CD4-positive, alpha-beta T cell treated with Interleukin-6 for 4 hours (primary cell): ENCODE results near the gene CALML4.
A peak's percentile ranks its signal among the peaks of the same experiment; 100 is the strongest.
"Not testable (repeated sequence)": the region's sequence is repeated elsewhere in the genome, so short reads cannot be mapped to it uniquely, and the experiment has no call there.

Source experiments
- DNase-seq: peaks from one replicate; pipeline ENCODE4 v3.0.0-alpha.2; 2020; ENCODE audit warnings: mixed read lengths

The CALML4 gene

DNA sequence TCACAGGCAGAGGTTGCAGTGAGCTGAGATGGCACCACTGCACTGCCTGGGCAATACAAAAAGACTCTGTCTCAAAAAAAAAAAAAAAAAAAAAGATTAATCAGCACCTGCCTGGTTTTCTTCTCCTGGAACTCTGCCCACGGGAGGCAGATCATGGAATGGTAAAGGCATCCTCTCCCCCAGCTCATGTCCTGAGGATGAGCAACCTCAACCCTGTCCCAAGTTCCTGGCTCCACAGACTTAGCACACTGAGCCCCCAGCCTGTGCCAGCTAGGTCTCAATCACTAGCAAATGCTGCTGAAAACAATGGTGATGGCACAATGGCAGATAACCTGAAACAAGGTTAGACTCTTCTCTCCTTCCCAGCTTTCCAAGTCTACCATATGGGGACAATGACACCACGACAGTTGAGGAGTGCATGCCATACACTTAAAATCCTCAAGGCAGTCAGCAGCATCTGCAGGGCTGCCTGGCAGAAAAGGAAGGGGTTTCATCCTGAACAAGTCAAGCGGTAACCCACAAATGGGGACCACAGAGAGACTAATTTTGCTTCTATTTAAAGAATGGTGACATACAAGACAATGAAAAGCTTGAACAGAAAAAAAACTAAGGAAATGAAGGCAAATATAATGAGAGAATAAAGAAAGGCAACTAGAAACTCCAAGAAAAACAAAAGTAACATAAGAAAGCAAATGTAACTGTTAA, 19.6 kb upstream of the CALML4 start:
- no peak for DNase-seq

DNA sequence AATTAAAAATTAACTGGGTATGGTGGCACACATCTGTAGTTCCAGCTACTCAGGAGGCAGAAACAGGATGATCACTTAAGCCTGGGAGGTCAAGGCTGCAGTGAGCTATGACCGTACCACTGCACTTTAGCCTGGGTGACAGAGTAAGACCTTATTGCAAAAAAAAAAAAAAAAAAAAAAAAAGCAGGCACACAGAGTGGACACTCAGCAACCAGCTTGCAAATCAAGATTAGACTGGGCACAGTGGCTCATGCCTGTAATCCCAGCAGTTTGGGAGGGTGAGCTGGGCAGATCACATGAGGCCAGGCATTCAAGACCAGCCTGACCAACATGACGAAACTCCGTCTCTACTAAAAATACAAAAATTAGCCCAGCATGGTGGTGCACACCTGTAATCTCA, 19.0 kb upstream of the CALML4 start:
- no peak for DNase-seq

DNA sequence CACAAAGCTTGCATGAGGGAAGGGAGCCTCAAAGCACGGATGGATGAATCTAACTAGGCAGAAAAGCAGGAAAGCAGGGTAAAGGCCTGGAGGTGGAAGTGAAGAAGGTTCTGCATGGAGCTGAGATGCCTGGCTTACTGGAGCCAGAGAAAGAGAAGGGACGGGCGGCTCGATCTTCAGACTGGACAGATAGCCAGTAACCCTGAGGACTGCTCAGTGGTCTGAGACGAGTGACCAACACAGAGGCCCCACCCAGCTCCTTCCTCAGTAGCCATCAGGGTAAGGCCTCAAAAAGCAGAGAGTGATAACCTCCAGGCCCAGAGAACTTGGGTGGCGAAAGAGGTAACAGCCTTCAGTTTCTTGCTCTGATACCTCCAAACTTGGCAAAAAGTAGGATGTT, 18.0 kb upstream of the CALML4 start:
- no peak for DNase-seq

DNA sequence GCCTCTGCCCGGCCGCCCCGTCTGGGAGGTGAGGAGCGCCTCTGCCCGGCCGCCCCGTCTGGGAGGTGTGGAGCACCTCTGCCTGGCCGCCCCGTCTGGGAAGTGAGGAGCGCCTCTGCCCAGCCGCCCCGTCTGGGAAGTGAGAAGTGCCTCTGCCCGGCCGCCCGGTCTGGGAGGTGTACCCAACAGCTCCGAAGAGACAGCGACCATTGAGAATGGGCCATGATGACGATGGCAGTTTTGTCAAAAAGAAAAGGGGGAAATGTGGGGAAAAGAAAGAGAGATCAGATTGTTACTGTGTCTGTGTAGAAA, 17.3 kb upstream of the CALML4 start:
- not testable (repeated sequence) for DNase-seq

DNA sequence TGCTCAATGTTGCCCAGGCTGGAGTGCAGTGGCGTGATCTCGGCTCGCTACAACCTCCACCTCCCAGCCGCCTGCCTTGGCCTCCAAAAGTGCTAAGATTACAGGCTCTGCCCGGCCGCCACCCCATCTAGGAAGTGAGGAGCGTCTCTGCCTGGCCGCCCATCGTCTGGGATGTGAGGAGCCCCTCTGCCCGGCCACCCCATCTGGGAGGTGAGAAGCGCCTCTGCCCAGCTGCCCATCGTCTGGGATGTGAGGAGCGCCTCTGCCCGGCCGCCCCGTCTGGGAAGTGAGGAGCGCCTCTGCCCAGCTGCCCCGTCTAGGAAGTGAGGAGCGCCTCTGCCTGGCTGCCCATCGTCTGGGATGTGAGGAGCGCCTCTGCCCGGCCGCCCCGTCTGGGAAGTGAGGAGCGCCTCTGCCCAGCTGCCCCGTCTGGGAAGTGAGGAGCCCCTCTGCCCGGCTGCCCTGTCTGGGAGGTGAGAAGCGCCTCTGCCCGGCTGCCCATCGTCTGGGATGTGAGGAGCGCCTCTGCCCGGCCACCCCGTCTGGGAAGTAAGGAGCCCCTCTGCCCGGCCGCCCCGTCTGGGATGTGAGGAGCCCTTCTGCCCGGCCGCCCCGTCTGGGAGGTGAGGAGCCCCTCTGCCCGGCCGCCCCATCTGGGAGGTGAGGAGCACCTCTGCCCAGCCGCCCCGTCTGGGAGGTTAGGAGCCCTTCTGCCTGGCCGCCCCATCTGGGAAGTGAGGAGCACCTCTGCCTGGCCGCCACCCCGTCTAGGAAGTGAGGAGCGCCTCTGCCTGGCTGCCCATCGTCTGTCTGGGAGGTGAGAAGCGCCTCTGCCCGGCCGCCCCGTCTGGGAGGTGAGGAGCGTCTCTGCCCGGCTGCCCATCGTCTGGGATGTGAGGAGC, 16.6 kb upstream of the CALML4 start:
- not testable (repeated sequence) for DNase-seq

- no peak for DNase-seq
Measured at GRCh38 chr15:68220967-68221366, 15.8 kb upstream of the CALML4 start.

GRCh38 chr15:68220489-68220888, 15.4 kb upstream of the CALML4 start:
- no peak for DNase-seq

- no peak for DNase-seq
Measured at GRCh38 chr15:68218847-68219798, 14.0 kb upstream of the CALML4 start.

- no peak for DNase-seq
Measured at GRCh38 chr15:68218331-68218730, 13.2 kb upstream of the CALML4 start.

- DNase-seq: no peak
Measured at GRCh38 chr15:68217341-68217740, 12.2 kb upstream of the CALML4 start.

- no peak for DNase-seq
Measured at GRCh38 chr15:68214838-68215254, 9.7 kb upstream of the CALML4 start.

GRCh38 chr15:68213991-68214837, 9.1 kb upstream of the CALML4 start:
- DNase-seq: no peak

DNA sequence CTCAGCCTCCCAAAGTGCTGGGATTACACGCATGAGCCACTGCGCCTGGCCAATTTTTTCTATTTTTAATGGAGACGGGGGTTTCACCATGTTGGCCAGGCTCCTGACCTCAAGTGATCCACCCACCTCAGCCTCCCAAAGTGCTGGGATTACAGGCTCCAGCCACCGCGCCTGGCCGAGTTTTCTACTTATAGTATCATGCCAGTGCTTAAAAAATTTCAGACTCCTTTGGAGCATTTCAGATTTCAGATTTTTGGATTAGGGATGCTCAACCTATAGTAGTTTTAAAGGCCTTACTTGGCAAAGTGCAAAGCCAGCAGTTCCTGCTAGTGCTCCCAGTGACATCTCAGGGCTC, 8.3 kb upstream of the CALML4 start:
- DNase-seq: not testable (repeated sequence)

DNA sequence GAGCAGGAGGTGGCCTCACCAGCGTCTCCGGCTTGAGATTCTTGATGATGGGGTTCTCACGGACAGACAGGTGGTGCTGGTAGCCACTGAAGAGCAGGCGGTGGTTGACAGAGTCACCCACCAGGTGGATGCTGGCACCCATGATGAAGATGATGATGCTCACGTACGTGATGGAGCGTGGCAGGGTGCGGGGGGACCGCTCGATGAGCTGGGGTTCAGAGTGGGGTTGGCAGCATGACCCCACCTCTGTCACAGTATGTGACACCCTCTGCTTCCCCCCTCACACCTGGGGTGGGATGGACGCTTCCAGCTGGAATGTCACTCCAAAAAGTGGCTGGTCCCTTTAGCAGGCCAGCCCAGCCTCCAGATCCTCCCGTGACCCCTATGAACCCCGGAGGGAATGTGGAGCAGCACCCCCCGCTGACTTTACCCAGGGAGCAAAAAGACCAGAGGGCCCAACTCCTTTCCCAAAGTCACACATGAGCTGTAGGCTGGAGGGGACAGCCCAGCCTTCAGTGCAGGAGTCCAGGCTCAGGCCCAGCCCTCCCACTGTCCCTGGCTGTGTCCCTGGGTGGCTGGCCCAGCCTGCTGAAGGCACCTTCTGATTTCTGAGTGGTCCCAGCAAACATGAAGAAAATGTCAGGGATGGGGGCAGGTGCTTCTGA, 6.7 kb upstream of the CALML4 start:
- no peak for DNase-seq

- peak; percentile 57 for DNase-seq
Measured at GRCh38 chr15:68210821-68211655, 5.9 kb upstream of the CALML4 start.

DNA sequence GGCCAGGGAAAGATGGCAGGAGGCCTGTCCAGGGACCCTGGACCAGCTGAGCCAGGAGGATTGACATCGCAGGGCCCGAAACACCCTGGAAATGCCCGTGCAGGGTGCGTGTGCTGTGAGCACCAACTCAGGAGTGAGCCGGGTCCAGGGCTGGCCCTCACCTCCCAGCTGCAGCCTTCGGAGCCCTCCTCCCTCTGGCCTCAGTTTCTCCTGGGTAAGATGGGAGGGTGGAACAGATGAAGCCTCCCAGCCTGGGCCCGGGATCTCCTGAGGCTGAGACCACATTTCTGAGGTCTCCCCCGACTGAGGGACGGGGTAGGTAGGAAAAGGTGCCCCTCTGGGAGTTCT, 5.3 kb upstream of the CALML4 start:
- no peak for DNase-seq

DNA sequence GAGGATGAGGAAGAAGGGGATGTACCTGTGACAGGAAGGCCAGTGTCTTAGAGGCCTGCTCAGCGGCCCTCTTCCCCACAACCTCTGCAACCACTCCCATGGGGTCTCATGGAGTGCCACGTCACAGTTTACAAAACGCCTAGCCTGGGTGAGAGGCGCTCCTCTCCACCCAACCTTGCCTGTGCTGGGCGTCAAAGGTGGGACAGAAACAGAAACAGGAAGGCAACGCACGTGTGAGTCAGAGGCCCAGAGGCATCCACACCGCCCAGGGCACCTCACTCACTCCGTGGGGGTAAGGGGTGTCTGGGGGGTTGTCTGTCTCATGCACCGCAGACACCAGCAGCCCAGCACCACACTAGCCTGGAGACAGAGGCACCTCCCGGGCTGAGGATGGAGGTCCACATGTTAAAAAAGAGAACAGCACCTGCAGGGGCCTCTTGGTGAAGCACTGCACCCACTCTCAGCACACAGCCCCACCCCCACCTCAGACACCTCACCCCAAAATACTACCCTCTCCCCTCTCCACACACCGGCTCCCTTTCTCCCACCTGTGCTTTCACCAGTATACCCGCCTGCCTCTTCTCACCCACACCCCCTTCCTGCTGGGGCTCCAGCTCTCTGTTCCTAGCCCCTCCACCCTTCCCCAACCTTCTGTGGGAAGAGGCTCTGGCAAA, 4.7 kb upstream of the CALML4 start:
- DNase-seq: peak; percentile 54

DNA sequence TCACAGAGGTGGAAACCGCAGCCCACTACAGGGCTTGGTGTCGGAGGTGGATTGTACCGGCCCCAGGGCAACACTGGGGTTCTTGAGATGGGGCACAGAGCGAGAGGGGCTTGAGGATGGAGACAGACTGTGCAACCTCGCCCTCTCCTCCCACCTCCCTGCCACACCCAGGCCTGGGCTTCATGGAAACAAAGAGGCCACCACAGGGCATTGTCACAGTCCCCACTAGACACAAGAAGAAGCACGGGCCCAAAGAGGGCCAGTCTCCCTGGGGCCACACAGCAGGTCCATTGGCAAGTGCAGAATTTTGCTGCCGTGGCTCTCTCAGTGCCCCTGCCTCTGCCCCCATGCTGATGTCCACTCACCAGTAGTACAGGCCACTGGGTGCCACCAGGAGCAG, 4.1 kb upstream of the CALML4 start:
- no peak for DNase-seq

- DNase-seq: peak; percentile 25
Measured at GRCh38 chr15:68208636-68209240, 3.6 kb upstream of the CALML4 start.

GRCh38 chr15:68208136-68208535, 3.0 kb upstream of the CALML4 start:
- no peak for DNase-seq
